Activated T-cell treated with anti-CD3 and anti-CD28 coated beads, Interleukin-2, amount 50 U/mL, for 4 hours (primary cell): ENCODE data around the gene MBTPS1. TPM values are rescaled to one million over a fixed set of nuclear protein-coding genes. Genes with fewer than 3 reads are reported as not detected.
A peak's percentile ranks its signal among the peaks of the same experiment; 100 is the strongest.

Experiments
- ATAC-seq, 2 donors: fragments of 200-7000 bp; cut with Tn5 transposase; one replicate each; pipeline ENCODE4 v1.10.0; 2021
- DNase-seq: peaks from one replicate; pipeline ENCODE4 v3.0.0-alpha.2; 2020
- H3K27me3 Mint-ChIP-seq: one replicate; pipeline ENCODE4 v1.8.0; 2021; ENCODE audit warnings: low read depth, mixed read lengths
- H3K36me3 Mint-ChIP-seq: one replicate; pipeline ENCODE4 v1.8.0; 2022; ENCODE audit warnings: mixed read lengths; ENCODE audit not compliant: insufficient read depth
- H3K4me1 Mint-ChIP-seq: one replicate; pipeline ENCODE4 v1.8.0; 2021; ENCODE audit warnings: low read depth, mixed read lengths
- H3K4me3 Mint-ChIP-seq: one replicate; pipeline ENCODE4 v1.8.0; 2021; ENCODE audit warnings: mild to moderate bottlenecking, moderate library complexity, mixed read lengths
- H3K9me3 Mint-ChIP-seq: one replicate; pipeline ENCODE4 v1.8.0; 2021; ENCODE audit warnings: mixed read lengths
- total RNA-seq, 3 donors: library from RNA; stranded (reverse); gene quantifications; one replicate each; pipeline ENCODE4 v1.2.1, GENCODE V29; 2021

The MBTPS1 gene
- total RNA-seq, 3 donors from 2014 or later: 44.9 to 52.8 (median 49.2) TPM

- H3K4me1 Mint-ChIP-seq: peaks cover 23% of the 10 kb centered on the region
- H3K27me3 Mint-ChIP-seq: peaks cover 3% of the 10 kb centered on the region
- DNase-seq (no peak), ATAC-seq (no peak)
- peak overlapping the region; percentile 96 for H3K4me3 Mint-ChIP-seq
- peaks cover 2% of the 10 kb centered on the region for H3K36me3 Mint-ChIP-seq
- H3K9me3 Mint-ChIP-seq: no peaks in the 10 kb centered on the region
Measured at GRCh38 chr16:84143081-84143480, 26.3 kb upstream of the MBTPS1 start.

DNA sequence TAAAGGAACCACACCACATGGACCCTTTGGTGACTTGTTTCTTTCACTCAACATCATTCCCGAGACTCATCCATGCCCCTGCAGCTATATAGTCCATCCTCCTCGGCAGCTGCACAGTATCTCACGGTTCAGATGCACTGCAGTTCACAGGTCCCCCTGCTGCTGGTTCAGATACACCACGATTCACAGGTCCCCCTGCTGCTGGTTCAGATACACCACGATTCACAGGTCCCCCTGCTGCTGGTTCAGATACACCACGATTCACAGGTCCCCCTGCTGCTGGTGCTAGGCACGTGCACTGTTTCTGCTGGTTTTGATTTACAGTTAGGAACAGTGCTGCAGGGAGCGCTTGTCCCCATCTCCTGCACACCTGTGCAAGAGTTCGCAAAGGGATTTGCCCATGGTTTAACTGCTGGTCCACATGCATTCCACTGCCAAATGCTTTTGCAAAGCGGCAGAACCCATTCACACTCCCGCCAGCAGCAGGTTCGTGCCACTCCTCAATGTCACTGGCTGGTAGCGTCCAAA lies 24.5 kb upstream of the MBTPS1 start:
- ATAC-seq: no peak
- Mint-ChIP-seq H3K36me3 (peaks cover 5% of the 10 kb centered on the region), H3K27me3 (peaks cover 3% of the 10 kb centered on the region), H3K4me1 (peaks cover 29% of the 10 kb centered on the region), H3K9me3 (no peaks in the 10 kb centered on the region), H3K4me3 (no peak overlapping the region)
- no peak for DNase-seq

GRCh38 chr16:84139628-84140258 lies 23.0 kb upstream of the MBTPS1 start:
- H3K9me3 Mint-ChIP-seq: no peaks in the 10 kb centered on the region
- ATAC-seq (no peak), DNase-seq (no peak)
- no peaks in the 10 kb centered on the region for H3K27me3 Mint-ChIP-seq
- H3K4me1 Mint-ChIP-seq: peaks cover 31% of the 10 kb centered on the region
- H3K4me3 Mint-ChIP-seq: no peak overlapping the region
- peaks cover 7% of the 10 kb centered on the region for H3K36me3 Mint-ChIP-seq

DNA sequence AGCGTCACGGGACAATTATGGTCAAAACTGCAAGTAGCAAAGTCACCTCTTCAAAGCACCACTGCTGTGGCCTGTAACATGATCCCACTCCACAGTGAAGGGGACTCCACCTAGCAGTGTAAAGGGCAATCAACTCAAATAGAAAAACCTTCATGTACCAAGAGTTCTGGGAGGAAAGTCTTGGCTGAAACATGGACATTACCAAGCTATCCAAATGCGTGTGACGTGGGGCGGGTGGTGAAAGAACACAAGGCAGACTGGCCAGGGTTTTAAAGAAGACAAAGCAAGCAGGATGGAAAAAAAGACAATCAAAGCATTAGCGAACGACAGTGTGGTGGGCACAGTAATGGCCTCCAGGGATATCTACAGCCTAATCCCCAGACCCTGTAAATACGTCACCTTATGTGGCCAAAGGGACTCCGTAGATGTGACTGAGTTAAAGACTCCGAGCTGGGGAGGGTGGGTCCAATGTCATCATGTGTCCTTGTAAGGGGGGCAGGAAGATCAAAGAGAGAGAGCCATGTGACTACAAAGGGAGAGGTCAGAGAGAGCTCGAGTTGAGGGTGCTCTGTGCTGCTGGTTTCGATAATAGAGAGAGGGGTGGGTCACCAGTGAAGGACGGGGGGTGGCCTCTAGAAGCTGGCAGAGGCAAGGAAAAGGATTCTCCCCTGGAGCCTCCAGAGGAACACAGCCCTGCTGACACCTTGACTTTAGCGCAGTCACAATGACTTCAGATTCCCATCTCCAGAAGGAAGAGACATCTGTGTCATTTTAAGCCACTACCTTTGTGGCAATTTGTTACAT lies 22.3 kb upstream of the MBTPS1 start:
- no peaks in the 10 kb centered on the region for H3K9me3 Mint-ChIP-seq
- H3K4me1 Mint-ChIP-seq: peaks cover 27% of the 10 kb centered on the region
- H3K4me3 Mint-ChIP-seq: no peak overlapping the region
- peaks cover 7% of the 10 kb centered on the region for H3K36me3 Mint-ChIP-seq
- DNase-seq (no peak), ATAC-seq (peak; percentile 75 to 76)
- no peaks in the 10 kb centered on the region for H3K27me3 Mint-ChIP-seq

DNA sequence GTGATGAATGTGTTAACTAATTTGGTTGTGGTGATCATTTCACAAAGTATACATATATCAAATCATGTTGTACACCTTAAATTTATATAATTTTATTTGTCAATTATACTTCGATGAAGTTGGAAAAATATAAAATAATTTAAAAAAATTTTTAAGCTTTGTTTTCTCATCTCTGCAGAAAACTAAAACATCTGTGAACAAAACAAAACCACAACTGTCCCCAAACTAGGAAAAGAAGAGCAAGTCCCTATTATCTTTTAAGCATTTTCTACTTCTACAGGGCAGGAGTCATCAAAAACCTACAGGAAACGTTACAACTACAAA lies 21.7 kb upstream of the MBTPS1 start:
- Mint-ChIP-seq H3K4me3 (no peak overlapping the region), H3K27me3 (no peaks in the 10 kb centered on the region), H3K9me3 (no peaks in the 10 kb centered on the region), H3K36me3 (peaks cover 7% of the 10 kb centered on the region), H3K4me1 (peaks cover 24% of the 10 kb centered on the region)
- DNase-seq (no peak), ATAC-seq (no peak)

DNA sequence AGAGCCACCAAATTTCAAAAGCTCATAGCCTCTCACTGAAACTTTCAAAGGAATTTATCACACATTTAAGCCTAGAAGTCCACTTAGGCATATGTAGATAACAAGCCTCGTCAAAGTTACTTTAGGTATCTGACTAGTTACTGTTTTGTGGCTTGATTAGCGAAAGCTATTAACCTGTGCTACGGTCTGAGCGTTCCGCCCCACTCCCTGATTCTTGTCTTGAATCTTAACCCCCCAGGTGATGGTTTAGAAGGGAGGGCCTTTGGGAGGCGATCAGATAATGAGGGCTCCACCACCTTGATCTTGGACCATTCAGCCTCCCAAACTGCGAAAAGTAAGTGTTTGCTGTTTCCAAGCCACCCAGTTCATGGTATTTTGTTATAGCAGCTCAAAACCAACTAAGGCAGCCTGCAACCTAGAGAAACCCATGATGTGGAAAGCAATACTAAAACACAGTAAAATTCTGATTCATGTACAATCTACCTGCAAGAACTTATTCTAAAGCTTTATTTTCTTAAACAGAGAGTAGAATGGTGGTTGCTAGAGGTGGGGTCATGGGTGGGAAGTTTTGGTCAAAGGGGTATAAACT lies 21.1 kb upstream of the MBTPS1 start:
- peaks cover 21% of the 10 kb centered on the region for H3K4me1 Mint-ChIP-seq

GRCh38 chr16:84137287-84137686 lies 20.5 kb upstream of the MBTPS1 start:
- no peaks in the 10 kb centered on the region for H3K9me3 Mint-ChIP-seq
- DNase-seq: no peak
- no peak for ATAC-seq
- H3K4me1 Mint-ChIP-seq: peaks cover 21% of the 10 kb centered on the region
- peaks cover 7% of the 10 kb centered on the region for H3K36me3 Mint-ChIP-seq
- no peaks in the 10 kb centered on the region for H3K27me3 Mint-ChIP-seq
- no peak overlapping the region for H3K4me3 Mint-ChIP-seq

More for the DNA sequence above, 21.1 kb upstream of the MBTPS1 start:
- no peak for ATAC-seq
- Mint-ChIP-seq H3K27me3 (no peaks in the 10 kb centered on the region), H3K9me3 (no peaks in the 10 kb centered on the region), H3K36me3 (peaks cover 7% of the 10 kb centered on the region), H3K4me3 (no peak overlapping the region)
- DNase-seq: no peak

DNA sequence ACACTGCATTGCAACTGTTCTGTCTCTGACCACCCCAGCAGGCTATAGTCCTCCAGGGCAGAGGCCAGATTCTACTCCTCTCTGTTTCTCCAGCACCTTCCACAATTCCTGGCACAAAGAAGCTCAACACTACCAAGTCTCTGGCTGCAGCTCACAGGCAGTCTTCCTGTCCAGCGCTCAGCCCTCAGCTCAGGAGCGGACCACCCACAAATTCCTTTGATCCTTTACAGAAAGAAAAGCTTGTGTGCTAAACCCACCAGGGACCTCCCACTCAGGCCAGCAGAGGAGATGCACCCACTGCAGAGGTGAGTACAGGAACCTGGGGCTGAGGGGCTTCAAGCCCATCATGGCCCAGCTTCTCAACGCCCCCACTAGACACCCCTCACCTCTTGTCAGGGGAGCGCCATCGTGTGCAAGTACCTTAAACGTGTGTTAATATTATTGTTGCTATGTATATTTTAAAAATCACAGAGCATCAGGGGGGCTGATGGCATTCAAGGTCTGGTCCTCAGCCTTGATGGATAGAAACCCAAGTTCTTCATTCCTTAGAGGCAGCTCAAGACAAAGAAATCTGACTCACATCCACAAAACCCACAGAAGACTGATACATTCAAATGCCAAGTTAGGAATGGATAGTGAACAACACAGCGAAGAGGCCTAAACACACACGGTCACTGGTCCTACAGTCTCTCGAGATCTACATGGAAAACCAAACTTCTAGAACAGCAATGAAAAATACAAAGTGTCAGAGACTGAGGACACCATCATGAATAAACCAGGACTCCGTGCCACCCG lies 19.8 kb upstream of the MBTPS1 start:
- no peaks in the 10 kb centered on the region for H3K9me3 Mint-ChIP-seq
- ATAC-seq (no peak), DNase-seq (no peak)
- H3K4me1 Mint-ChIP-seq: peaks cover 21% of the 10 kb centered on the region
- no peak overlapping the region for H3K4me3 Mint-ChIP-seq
- H3K27me3 Mint-ChIP-seq: no peaks in the 10 kb centered on the region
- H3K36me3 Mint-ChIP-seq: peaks cover 7% of the 10 kb centered on the region

- ATAC-seq: no peak
- peaks cover 7% of the 10 kb centered on the region for H3K4me1 Mint-ChIP-seq
- H3K27me3 Mint-ChIP-seq: no peaks in the 10 kb centered on the region
Measured at GRCh38 chr16:84132527-84133285, 16.0 kb upstream of the MBTPS1 start.

DNA sequence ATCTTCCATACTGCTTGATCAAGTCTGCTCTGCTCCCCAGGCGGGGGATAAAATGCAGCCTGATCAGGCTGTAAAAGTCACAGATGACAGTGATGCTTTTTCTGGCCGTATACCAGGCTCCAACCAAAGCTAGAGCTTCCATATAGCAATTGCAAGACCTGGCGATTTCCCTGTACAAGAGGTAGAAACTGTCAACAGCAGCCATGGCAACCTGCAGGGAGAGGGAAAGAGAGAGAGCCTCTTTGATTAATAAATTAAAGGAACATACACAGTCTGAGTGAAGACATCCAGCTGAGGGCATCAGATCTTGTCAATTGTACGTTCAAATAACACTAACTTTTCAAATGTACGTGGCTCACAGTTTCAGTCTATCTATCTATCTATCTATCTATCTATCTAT lies 14.4 kb upstream of the MBTPS1 start:
- peaks cover 17% of the 10 kb centered on the region for H3K36me3 Mint-ChIP-seq
- ATAC-seq (no peak), DNase-seq (no peak)
- no peak overlapping the region for H3K4me3 Mint-ChIP-seq
- H3K27me3 Mint-ChIP-seq: no peaks in the 10 kb centered on the region
- H3K4me1 Mint-ChIP-seq: peaks cover 4% of the 10 kb centered on the region
- no peaks in the 10 kb centered on the region for H3K9me3 Mint-ChIP-seq

More at GRCh38 chr16:84132527-84133285, 16.0 kb upstream of the MBTPS1 start:
- no peak for DNase-seq
- no peaks in the 10 kb centered on the region for H3K9me3 Mint-ChIP-seq
- no peak overlapping the region for H3K4me3 Mint-ChIP-seq
- peaks cover 14% of the 10 kb centered on the region for H3K36me3 Mint-ChIP-seq

DNA sequence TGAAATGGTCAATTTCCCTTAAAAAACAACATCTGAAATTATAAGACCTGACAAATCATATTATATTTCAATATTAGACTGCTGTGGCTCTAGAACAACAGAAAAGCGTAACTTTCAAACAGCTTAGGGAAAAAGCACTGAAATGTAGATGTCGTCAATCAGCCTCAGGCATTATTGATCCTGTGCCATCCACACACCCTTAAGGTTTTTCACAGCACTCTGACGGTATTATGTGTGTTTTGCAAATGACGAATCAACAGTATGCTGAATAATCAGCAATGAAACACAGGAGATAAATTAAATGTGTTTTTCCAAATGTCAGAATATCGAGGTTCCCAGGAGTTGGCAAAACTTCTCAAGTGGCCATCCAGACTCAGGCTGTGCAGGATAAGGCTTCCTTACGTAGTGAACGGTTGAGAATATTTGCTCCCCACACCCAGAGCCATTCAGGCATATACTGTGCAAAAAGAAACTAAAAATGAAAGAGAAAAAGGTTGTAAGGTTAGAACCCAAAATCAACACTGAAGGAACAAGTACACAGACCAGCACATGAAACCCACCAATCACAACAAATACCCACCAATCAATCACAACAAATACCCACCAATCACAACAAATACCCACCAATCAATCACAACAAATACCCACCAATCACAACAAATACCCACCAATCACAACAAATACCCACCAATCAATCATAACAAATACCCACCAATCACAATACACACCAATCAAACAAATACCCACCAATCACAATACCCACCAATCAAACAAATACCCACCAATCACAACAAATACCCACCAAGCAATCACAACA lies 7.7 kb upstream of the MBTPS1 start:
- H3K36me3 Mint-ChIP-seq: peaks cover 18% of the 10 kb centered on the region
- H3K27me3 Mint-ChIP-seq: no peaks in the 10 kb centered on the region
- no peak overlapping the region for H3K4me3 Mint-ChIP-seq
- ATAC-seq: no peak
- DNase-seq: no peak
- H3K4me1 Mint-ChIP-seq: no peaks in the 10 kb centered on the region
- H3K9me3 Mint-ChIP-seq: no peaks in the 10 kb centered on the region

DNA sequence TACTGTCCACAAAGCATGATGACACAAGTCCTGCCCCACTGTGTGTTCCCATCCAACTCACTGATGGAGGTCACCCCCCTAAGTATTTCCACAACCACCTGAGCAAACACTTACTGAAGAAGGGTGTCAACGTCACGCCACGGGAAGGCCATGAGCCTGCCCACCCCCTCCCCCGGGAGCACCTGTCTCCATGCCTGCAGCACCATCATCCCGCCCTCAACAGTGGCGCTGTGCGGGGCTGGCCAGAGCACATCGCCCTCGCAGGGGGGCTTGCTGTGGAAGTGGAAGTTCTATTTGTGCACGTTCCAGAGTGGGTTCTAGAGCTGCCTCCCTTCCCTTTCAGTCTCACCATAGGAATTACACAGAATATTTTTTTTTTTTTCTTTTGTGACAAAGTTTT lies 4.3 kb upstream of the MBTPS1 start:
- Mint-ChIP-seq H3K27me3 (no peaks in the 10 kb centered on the region), H3K4me1 (peaks cover 12% of the 10 kb centered on the region)

DNA sequence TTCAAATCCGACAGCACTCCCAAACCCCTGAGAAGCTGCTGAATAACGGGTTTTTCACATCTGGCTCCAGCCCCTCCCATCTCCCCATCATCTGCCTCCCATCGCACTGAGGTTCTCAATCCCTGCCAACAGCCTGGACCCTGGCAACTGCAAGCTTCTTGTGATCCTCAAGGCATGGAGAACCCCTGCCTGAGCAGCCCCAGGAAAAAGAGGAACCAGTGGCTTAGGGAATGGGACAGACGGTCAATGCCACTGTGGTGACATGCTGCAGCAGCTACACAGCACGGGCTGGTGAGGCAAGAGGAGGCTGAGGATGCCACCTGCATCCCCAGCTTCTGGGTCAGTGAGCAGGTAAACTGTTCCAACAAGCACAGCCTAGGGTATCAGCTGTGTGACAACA lies 3.3 kb upstream of the MBTPS1 start:
- H3K4me3 Mint-ChIP-seq: no peak overlapping the region
- H3K36me3 Mint-ChIP-seq: peaks cover 11% of the 10 kb centered on the region
- DNase-seq (no peak), ATAC-seq (no peak)
- H3K9me3 Mint-ChIP-seq: no peaks in the 10 kb centered on the region
- peaks cover 19% of the 10 kb centered on the region for H3K4me1 Mint-ChIP-seq
- no peaks in the 10 kb centered on the region for H3K27me3 Mint-ChIP-seq

More for the DNA sequence above, 4.3 kb upstream of the MBTPS1 start:
- H3K4me3 Mint-ChIP-seq: no peak overlapping the region
- H3K36me3 Mint-ChIP-seq: peaks cover 9% of the 10 kb centered on the region
- H3K9me3 Mint-ChIP-seq: no peaks in the 10 kb centered on the region
- DNase-seq (no peak), ATAC-seq (no peak)
